DMS153 treated with DMSO at 0.1 percent for 48 hours (cell line): Measurements from ENCODE around the gene ALPG.

Experiments used
- DNase-seq: peaks from one replicate; lab custom pipeline; 2025; ENCODE audit not compliant: unreplicated experiment; lab: John Stamatoyannopoulos, UW

Gene ALPG

GRCh38 chr2:232457121-232458011 lies 50.7 kb downstream of the ALPG start:
- no peak for DNase-seq

GRCh38 chr2:232458051-232458660 lies 51.5 kb downstream of the ALPG start:
- no peak for DNase-seq

- no peak for DNase-seq
These were observed 52.2 kb downstream of the ALPG start for GRCh38 chr2:232458661-232459418.

GRCh38 chr2:232459419-232460035 lies 52.9 kb downstream of the ALPG start:
- DNase-seq: no peak

GRCh38 chr2:232460171-232460570 lies 53.5 kb downstream of the ALPG start:
- DNase-seq: no peak
